ENCODE data around the gene TSGA10IP.

GRCh38 chr11:65919573-65920371 is 25.5 kb upstream of the TSGA10IP start:
- no peak for TF ChIP-seq EZH2 (IDR thresholded peaks at IDR 0.05; ENCODE audit: borderline replicate concordance, low read depth, low read length, severe bottlenecking)
- TF ChIP-seq CTCF (IDR thresholded peaks at IDR 0.05; ENCODE audit: borderline replicate concordance, extremely low read depth, low read length, poor library complexity, severe bottlenecking): peak; percentile 10

Data from DND-41 (cell line).